HFF-Myc (cell line): ENCODE results near the gene LDLRAP1.

Experiments used
- DNase-seq: peaks from one replicate; pipeline ENCODE4 v3.0.0-alpha.2; 2011; ENCODE audit warnings: low read depth; ENCODE audit errors: extremely low read depth
- H3K4me3 ChIP-seq: replicated peaks from 2 replicates; pipeline ENCODE4 v1.5.1; 2011; ENCODE audit warnings: low read depth, mild to moderate bottlenecking, control low read depth, low read length
- TF ChIP-seq, protein P1 (sequence below): IDR thresholded peaks from 2 replicates; pipeline ENCODE4 v1.5.1; 2012; ENCODE audit warnings: mild to moderate bottlenecking, low read depth, low read length, control low read depth; ENCODE audit errors: missing control alignments

The LDLRAP1 gene

DNA sequence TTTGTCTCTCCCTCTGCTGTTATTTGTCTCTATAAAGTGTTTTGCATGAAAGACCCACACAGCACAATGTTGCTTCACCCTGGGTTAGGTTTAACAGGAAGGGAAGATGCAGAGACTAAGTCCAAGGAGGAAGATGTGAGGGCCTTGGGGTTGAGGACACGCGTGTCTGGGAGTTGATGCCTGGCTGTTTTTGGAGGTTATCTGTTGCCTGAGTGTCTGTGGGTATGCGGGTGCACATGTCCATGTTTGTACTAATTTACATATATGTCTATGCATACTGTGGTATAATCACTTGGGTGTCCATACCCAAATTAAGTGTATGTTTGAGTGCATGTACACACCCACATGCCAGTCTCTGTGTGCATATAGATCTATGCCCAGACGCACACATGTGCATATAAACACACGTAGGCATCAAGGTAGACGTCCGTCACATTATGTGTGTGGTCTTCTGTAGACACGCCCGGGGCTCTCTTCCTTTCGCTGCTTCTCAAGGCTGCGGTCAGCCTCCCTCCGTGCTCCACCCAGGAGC lies 72.2 kb downstream of the LDLRAP1 start:
- no peak for DNase-seq
- H3K4me3 ChIP-seq: peak overlapping the region; percentile 45
- TF ChIP-seq, protein P1, sequence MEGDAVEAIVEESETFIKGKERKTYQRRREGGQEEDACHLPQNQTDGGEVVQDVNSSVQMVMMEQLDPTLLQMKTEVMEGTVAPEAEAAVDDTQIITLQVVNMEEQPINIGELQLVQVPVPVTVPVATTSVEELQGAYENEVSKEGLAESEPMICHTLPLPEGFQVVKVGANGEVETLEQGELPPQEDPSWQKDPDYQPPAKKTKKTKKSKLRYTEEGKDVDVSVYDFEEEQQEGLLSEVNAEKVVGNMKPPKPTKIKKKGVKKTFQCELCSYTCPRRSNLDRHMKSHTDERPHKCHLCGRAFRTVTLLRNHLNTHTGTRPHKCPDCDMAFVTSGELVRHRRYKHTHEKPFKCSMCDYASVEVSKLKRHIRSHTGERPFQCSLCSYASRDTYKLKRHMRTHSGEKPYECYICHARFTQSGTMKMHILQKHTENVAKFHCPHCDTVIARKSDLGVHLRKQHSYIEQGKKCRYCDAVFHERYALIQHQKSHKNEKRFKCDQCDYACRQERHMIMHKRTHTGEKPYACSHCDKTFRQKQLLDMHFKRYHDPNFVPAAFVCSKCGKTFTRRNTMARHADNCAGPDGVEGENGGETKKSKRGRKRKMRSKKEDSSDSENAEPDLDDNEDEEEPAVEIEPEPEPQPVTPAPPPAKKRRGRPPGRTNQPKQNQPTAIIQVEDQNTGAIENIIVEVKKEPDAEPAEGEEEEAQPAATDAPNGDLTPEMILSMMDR: no peak

DNA sequence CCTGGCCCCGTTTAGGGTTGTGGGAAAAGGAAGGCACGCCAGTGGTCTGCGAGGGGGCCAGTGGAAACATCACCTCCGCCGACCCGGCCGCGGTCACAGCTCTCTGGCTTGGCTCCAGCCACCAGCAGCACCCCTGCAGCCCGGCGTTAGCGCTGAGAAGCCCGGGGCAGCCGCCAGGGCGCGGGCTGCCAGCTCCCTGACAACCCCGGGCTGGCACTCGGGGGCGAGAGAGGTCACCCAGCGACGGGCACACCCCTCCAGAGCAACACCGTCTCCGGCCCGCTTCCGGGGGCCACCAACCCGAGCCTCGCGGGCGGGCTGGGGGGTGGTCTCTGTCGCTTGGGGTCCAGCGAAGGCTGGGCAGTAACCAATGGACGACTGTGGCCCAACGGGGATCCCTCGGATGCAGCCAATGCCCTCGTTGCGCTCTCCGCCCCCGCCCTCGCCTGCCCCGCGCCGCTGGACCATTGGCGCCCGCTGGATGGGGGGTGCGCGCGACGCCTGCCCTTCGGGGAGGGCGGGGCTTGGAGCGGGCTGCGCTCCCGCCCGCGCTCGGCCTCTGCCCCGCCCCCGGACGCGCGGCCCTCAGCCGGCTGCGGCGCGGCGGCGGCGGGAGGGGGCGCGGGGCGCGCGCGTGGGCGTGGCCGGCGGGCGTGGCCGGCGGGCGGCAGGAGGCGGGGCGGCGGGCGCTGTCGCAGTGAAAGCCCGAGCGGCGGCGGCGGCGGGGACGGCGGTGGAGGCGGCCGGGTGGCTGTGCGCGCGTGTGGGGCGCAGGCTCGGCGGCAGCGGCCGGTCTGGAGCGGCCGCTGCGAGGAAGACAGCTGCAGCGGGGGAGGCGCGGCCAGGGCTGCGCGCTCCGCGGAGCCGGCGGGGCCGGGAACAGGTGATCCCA lies 72.9 kb downstream of the LDLRAP1 start, which contains the start of gene MAN1C1:
Gene MAN1C1 (plus strand): TSS at position 697 of the 892 bp plus-strand sequence. CDS start 1,007 bp downstream, outside the sequence.
- peak within 1 kb of the TSS; percentile 45 for H3K4me3 ChIP-seq
- TF ChIP-seq, protein P1: peak; percentile 14
- peak; percentile 20 for DNase-seq

DNA sequence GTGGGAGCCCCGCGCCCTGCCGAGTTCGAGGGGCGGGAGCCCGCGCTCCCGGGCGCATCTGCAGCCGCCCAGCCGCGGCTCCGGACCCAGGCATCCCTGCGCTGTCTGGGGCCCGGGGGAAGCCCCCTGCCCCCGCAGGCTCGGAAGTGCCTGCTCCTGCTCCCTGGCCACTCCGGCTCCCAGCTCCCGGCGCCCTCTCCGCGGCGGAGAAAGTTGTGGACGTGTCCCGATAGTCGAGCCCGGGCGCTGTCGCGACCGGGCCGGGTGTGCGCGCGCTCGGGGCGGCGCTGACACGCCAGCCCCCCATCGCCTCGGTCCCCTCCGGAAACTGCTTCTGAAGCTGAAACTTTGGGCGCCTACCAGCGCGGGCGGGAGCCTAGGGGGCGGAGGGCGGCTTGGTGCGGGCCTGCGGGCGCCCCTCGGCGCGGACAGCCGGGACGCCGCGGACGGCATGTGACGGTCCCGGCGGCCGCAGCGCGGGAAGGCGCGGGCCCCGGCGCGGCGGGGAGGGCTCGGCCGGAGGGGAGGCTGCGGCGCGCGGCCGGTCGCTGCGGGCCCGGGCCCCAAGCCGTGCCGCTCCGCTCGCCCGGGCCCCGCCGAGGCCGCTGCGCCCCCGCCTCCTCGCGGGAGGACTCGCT lies 73.7 kb downstream of the LDLRAP1 start:
- DNase-seq: no peak
- TF ChIP-seq, protein P1: no peak
- H3K4me3 ChIP-seq: peak overlapping the region; percentile 44

DNA sequence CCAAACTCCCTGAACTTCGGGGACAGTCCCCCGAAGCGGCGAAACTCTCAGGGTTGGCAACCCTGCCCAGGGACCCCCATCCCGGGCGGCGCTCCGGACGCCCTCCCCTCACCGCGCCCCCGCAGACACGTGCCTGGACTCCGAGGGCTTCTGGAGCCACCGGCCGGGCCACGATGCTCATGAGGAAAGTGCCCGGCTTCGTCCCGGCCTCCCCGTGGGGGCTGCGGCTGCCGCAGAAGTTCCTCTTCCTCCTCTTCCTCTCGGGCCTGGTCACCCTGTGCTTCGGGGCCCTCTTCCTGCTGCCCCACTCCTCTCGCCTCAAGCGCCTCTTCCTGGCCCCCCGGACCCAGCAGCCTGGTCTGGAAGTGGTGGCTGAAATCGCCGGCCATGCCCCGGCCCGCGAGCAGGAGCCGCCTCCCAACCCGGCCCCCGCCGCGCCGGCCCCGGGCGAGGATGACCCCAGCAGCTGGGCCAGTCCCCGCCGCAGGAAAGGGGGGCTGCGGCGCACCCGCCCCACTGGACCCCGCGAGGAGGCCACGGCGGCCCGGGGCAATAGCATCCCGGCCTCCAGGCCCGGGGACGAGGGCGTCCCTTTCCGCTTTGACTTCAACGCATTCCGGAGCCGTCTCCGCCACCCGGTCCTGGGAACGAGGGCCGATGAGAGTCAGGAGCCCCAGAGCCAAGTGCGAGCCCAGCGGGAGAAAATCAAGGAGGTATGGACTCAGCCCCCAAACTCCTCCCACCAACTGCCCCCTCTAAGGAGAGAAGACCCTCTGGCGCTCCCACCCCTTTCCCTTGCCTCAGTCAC lies 74.4 kb downstream of the LDLRAP1 start:
- 0 out of 2 replicates have a peak overlapping the region, but pooled peaks have one; percentile 18 for H3K4me3 ChIP-seq
- no peak for DNase-seq

DNA sequence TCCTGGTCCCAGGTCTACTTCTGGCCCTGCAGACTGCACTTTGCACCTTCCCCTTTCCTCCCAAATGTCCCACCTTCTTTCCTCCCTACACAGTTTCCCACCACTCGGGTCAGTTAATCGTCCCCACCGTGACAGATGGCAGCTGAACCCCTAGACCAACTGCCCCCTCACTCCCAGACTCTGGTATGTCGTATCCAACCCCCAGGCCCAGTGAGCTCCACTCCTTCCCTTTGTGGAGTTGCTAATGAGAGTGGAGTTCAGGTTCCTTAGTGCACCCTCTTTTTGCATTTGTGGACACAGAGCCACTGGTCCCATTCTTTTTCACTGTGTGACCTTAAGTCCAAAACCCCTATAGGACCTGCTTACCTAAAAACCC lies 75.0 kb downstream of the LDLRAP1 start:
- no peak overlapping the region for H3K4me3 ChIP-seq
- TF ChIP-seq, protein P1: no peak
- DNase-seq: no peak

More for the DNA sequence above, 74.4 kb downstream of the LDLRAP1 start:
- TF ChIP-seq, protein P1: no peak
